ENCODE data around the gene FLNB. TPM values are rescaled to one million over a fixed set of nuclear protein-coding genes. Genes with fewer than 3 reads are reported as not detected.

The FLNB gene
- total and polyA plus RNA-seq, 9 of the 15 experiments (the other 6 are each of a cell fraction or from before 2014, with no cell fraction given): 9.4 to 48.1 (median 25.6) TPM

GRCh38 chr3:57998366-57999283, 9.6 kb upstream of the FLNB start (continued):
- TF ChIP-seq MCM5 (IDR thresholded peaks at IDR 0.05; ENCODE audit: low read depth) (no peak), JUND (IDR thresholded peaks at IDR 0.05; ENCODE audit: borderline replicate concordance, low read depth, low read length) (peak; percentile 36; the same call in 1 of the 2 replicates), JUND (tag; IDR thresholded peaks at IDR 0.05; ENCODE audit: borderline replicate concordance, low read depth, low read length) (peak; percentile 35; the same call in 1 of the 3 replicates), FOXK1 (CRISPR knock-in tag; IDR thresholded peaks at IDR 0.05; ENCODE audit: borderline replicate concordance) (no peak), ATF1 (CRISPR knock-in tag; IDR thresholded peaks at IDR 0.05) (no peak), ATF1 (tag; IDR thresholded peaks at IDR 0.05) (no peak), GATAD2A (IDR thresholded peaks at IDR 0.05) (peak; percentile 71), ZNF184 (CRISPR knock-in tag; IDR thresholded peaks at IDR 0.05) (no peak), LARP7 (IDR thresholded peaks at IDR 0.05) (peak; percentile 92), ZNF766 (CRISPR knock-in tag; conservative IDR thresholded peaks at IDR 0.05) (peak; percentile 71; the same call in 1 of the 2 replicates), POLR2G (IDR thresholded peaks at IDR 0.05; ENCODE audit: low read depth, low read length) (no peak), ZNF384 (IDR thresholded peaks at IDR 0.05; ENCODE audit: low read depth, low read length) (no peak), BCL6 (CRISPR knock-in tag; IDR thresholded peaks at IDR 0.05) (no peak), ZNF3 (CRISPR knock-in tag; IDR thresholded peaks at IDR 0.05) (no peak), MLLT1 (IDR thresholded peaks at IDR 0.05) (peak in 1 of 2 experiments; percentile 48; a peak in 1 of 4 replicates), MTA1 (IDR thresholded peaks at IDR 0.05; ENCODE audit: borderline replicate concordance) (peak; percentile 81), RBM39 (optimal IDR thresholded peaks at IDR 0.05; ENCODE audit: low read depth, low read length) (peak; percentile 52), SRSF1 (IDR thresholded peaks at IDR 0.05; ENCODE audit: low read depth, low read length) (no peak), SAFB2 (IDR thresholded peaks at IDR 0.05; ENCODE audit: borderline replicate concordance, low read depth, low read length, severe bottlenecking) (no peak), PHB2 (IDR thresholded peaks at IDR 0.05; ENCODE audit: low read depth) (peak; percentile 61; the same call in 1 of the 2 replicates), ELK1 (CRISPR knock-in tag; IDR thresholded peaks at IDR 0.05) (no peak), DNMT1 (IDR thresholded peaks at IDR 0.05) (0 out of 2 replicates have a peak, but pooled peaks have one; percentile 50), MAFK (IDR thresholded peaks at IDR 0.05; ENCODE audit: low read length) (peak; percentile 89), TOE1 (IDR thresholded peaks at IDR 0.05; ENCODE audit: borderline replicate concordance) (peak; percentile 59; the same call in 1 of the 2 replicates), TOE1 (CRISPR knock-in tag; IDR thresholded peaks at IDR 0.05; ENCODE audit: borderline replicate concordance, low read depth) (no peak), POLR2AphosphoS5 (IDR thresholded peaks at IDR 0.05; ENCODE audit: control insufficient read depth, insufficient read depth, low read depth, low read length) (no peak), ZFP1 (CRISPR knock-in tag; IDR thresholded peaks at IDR 0.05) (no peak), MAFF (IDR thresholded peaks at IDR 0.05; ENCODE audit: low read length) (peak; percentile 92), TEAD2 (tag; IDR thresholded peaks at IDR 0.05) (no peak), HDAC2 (IDR thresholded peaks at IDR 0.05) (0 out of 2 replicates have a peak, but pooled peaks have one; percentile 72)

All from K562 (cell line).